Suprapubic skin (tissue), 4 donors: ENCODE measurements around the gene MOB1A.

Experiments used
- CTCF ChIP-seq, 2 donors: fragments of 200-600 bp in 1 of 2; fragments of 450-650 bp in 1 of 2; sonication (generic) in 1 of 2; IDR thresholded peaks; one replicate each; pipeline ENCODE4 v1.5.1; 2016 to 2019; ENCODE audit warnings: antibody characterized with exemption in 2 of 2, mild to moderate bottlenecking in 1 of 2, moderate library complexity in 1 of 2
- EP300 ChIP-seq: sonication (generic); formaldehyde crosslinking; IDR thresholded peaks from one replicate; pipeline ENCODE4 v1.6.1; 2017; ENCODE audit warnings: antibody characterized with exemption
- POLR2A ChIP-seq, 2 donors: fragments of 450-650 bp; IDR thresholded peaks; one replicate each; pipeline ENCODE4 v1.6.1; 2017; ENCODE audit warnings: antibody characterized with exemption in 2 of 2, mild to moderate bottlenecking in 2 of 2, moderate library complexity in 2 of 2
- POLR2AphosphoS5 ChIP-seq, 3 donors: sonication (generic); formaldehyde crosslinking; IDR thresholded peaks; one replicate each; pipeline ENCODE4 v1.6.1; 2017; ENCODE audit warnings: antibody characterized with exemption in 3 of 3

- TF ChIP-seq EP300 (no peak), CTCF (IDR thresholded peaks at IDR 0.05) (no peak), POLR2A (IDR thresholded peaks at IDR 0.05) (no peak), POLR2AphosphoS5 (IDR thresholded peaks at IDR 0.05) (no peak)
These were observed 3.1 kb upstream of the MOB1A start for GRCh38 chr2:74181739-74182138.
